HEK293T (cell line): ENCODE measurements around the gene CIBAR2.

Experiments
- CTCF ChIA-PET: fragments of 350-600 bp; formaldehyde crosslinking; extraction: SDS; loops from one replicate; lab custom pipeline; 2021; ENCODE audit warnings: antibody characterized with exemption, inconsistent platforms; lab: Yijun Ruan, JAX
- POLR2A ChIA-PET: fragments of 350-600 bp; formaldehyde crosslinking; extraction: SDS; loops from one replicate; lab custom pipeline; 2020; ENCODE audit warnings: antibody characterized with exemption, inconsistent platforms; lab: Yijun Ruan, JAX
- DNase-seq: peaks from one replicate; pipeline ENCODE4 v3.0.0; 2012; ENCODE audit warnings: mixed read lengths; ENCODE audit errors: extremely low spot score
- ARNT ChIP-seq: fragments of 450-650 bp; IDR thresholded peaks from 2 replicates; pipeline ENCODE4 v1.6.1; 2017; ENCODE audit warnings: mild to moderate bottlenecking
- BHLHE40 ChIP-seq: fragments of 450-650 bp; IDR thresholded peaks from 2 replicates; pipeline ENCODE4 v1.6.1; 2016; ENCODE audit warnings: mild to moderate bottlenecking, moderate library complexity, borderline replicate concordance
- CTBP1 ChIP-seq: fragments of 450-650 bp; IDR thresholded peaks from 2 replicates; pipeline ENCODE4 v1.6.1; 2016; ENCODE audit warnings: borderline replicate concordance
- ELF4 ChIP-seq: fragments of 450-650 bp; IDR thresholded peaks from 2 replicates; pipeline ENCODE4 v1.6.1; 2017; ENCODE audit warnings: antibody characterized with exemption
- FOXA1 ChIP-seq: fragments of 450-650 bp; IDR thresholded peaks from 2 replicates; pipeline ENCODE4 v1.6.1; 2016; ENCODE audit warnings: mild to moderate bottlenecking
- FOXK2 ChIP-seq: fragments of 450-650 bp; IDR thresholded peaks from 2 replicates; pipeline ENCODE4 v1.6.1; 2016; ENCODE audit warnings: mild to moderate bottlenecking
- FOXM1 ChIP-seq: fragments of 450-650 bp; IDR thresholded peaks from 2 replicates; pipeline ENCODE4 v1.6.1; 2017; ENCODE audit warnings: mild to moderate bottlenecking, borderline replicate concordance
- HDGF ChIP-seq: fragments of 450-650 bp; IDR thresholded peaks from 2 replicates; pipeline ENCODE4 v1.6.1; 2017; ENCODE audit warnings: antibody characterized with exemption, borderline replicate concordance
- L3MBTL2 ChIP-seq: fragments of 450-650 bp; conservative IDR thresholded peaks from 2 replicates; pipeline ENCODE4 v1.6.1; 2016; ENCODE audit warnings: mild to moderate bottlenecking
- LEF1 ChIP-seq: fragments of 450-650 bp; IDR thresholded peaks from 2 replicates; pipeline ENCODE4 v1.6.1; 2017; ENCODE audit warnings: mild to moderate bottlenecking, borderline replicate concordance
- NFRKB ChIP-seq: fragments of 450-650 bp; IDR thresholded peaks from 2 replicates; pipeline ENCODE4 v1.6.1; 2016; ENCODE audit warnings: mild to moderate bottlenecking, moderate library complexity
- SP1 ChIP-seq: fragments of 450-650 bp; IDR thresholded peaks from 2 replicates; pipeline ENCODE4 v1.6.1; 2017
- SUZ12 ChIP-seq: fragments of 450-650 bp; IDR thresholded peaks from 2 replicates; pipeline ENCODE4 v1.6.1; 2016; ENCODE audit warnings: mild to moderate bottlenecking
- TARDBP ChIP-seq: fragments of 450-650 bp; IDR thresholded peaks from 2 replicates; pipeline ENCODE4 v1.6.1; 2016
- ZNF384 ChIP-seq: fragments of 450-650 bp; IDR thresholded peaks from 2 replicates; pipeline ENCODE4 v1.6.1; 2016
- TF ChIP-seq, protein P1 (sequence below): fragments of 450-650 bp; IDR thresholded peaks from 2 replicates; pipeline ENCODE4 v1.6.1; 2016

CIBAR2 gene

DNA sequence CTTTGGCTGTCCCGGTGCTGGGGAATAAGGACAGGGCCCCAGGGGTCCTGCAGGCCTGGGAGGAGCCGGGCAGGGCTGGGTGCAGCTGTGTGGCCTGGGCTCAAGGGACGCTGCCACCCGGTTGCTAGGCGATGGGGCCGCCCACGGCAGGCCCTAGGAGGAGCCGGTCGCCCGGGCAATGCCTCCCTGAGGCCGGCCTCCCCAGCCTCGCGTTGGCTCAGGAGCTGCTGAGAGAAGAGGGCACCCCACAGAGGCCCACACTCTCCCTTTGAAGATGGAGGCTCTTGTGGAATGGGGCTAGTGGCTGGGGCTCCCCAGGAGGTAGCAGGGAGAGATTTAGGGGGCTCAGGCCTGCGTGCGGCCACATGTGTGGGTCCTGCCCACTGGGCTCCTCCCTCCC, at the start of gene CIBAR2:
Gene CIBAR2, minus strand, starts transcription at position 109 of the 400 bp plus-strand sequence. CDS start 120 bp downstream, outside the sequence.
- ChIA-PET POLR2A (no interaction called here), CTCF (interaction anchor here (0.8 kb wide), 1 partner anchor 133 kb away, joined by 3 read pairs; no protein-coding TSS in a partner anchor)
- TF ChIP-seq ELF4 (no peak), ARNT (no peak), NFRKB (no peak), FOXK2 (no peak), TARDBP (no peak), SUZ12 (no peak), ZNF384 (no peak), L3MBTL2 (no peak)
- TF ChIP-seq, protein P1, sequence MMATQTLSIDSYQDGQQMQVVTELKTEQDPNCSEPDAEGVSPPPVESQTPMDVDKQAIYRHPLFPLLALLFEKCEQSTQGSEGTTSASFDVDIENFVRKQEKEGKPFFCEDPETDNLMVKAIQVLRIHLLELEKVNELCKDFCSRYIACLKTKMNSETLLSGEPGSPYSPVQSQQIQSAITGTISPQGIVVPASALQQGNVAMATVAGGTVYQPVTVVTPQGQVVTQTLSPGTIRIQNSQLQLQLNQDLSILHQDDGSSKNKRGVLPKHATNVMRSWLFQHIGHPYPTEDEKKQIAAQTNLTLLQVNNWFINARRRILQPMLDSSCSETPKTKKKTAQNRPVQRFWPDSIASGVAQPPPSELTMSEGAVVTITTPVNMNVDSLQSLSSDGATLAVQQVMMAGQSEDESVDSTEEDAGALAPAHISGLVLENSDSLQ: no peak
- no peak for DNase-seq

DNA sequence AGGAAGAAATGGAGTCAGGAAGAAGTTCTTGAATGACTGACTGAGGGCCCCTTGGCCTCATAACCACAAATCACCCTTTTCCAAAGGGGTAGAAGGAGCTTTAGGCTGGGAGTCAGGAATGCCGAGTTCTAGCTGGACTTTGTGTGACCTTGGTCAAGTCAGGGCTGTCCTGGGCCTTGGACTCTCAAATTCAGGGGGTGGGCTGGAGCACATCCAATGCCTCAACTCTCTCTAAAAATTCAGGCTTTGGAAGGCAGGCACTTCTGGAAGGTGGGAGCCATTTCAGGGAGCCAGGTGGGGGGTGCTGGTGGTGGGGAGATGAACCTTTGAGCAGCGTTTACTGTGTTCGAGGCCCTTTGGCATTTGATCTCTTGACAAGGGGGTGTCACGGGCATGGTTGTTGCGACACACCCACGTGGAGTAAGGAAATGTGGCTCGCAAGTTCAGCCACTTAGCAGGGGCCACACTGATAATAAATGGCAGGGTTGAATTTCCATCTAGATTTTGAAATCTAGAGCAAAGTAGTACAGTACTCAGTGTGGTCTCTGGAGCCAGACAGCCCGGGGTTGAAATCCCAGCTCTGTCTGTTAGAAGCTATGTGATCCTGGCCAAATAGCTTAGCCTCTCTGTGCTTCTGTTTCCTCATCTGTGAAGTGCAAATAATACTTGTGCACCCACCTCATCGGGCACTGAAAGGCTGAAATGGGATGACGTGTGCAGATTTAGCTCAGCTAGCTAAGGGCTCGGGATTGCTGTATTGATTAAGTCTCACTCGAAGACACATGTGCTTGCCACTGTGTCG, 47.1 kb upstream of the CIBAR2 start:
- ChIA-PET CTCF (interaction anchor here (0.6 to 1.1 kb wide), 3 partner anchors 13 to 60 kb away, joined by 3 to 4 read pairs (median 3); no protein-coding TSS in a partner anchor), POLR2A (no interaction called here)
- TF ChIP-seq FOXM1: no peak
- no peak for TF ChIP-seq SP1
- no peak for TF ChIP-seq FOXA1
- no peak for TF ChIP-seq ARNT
- DNase-seq: no peak

DNA sequence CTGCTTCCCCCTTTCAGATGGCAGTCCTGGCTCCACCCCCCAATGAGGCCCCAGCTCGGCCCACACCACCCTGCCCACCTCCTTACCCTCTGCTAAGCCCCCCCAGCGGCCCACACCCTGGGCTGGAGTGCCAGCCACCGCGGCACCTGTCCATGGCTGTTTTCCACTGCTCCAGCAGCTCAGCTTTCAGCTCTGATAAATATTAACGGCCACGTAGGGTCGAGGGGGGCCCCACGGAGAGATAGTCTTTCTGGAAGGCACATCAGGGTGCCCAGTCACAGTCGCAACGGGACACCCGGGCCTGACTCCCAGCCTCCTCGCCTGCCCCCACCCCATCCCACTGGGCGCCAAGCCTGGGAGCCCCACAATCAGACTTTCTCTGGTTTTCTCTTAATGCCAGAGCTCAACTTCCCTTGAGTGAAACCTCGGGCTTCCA, 46.5 kb upstream of the CIBAR2 start:
- POLR2A ChIA-PET: no interaction called here
- CTCF ChIA-PET: no interaction called here
- DNase-seq: no peak
- no peak for TF ChIP-seq ZNF384
- no peak for TF ChIP-seq ARNT
- TF ChIP-seq NFRKB: no peak
- no peak for TF ChIP-seq ELF4
- TF ChIP-seq, protein P1: no peak
- no peak for TF ChIP-seq FOXM1
- no peak for TF ChIP-seq FOXK2
- no peak for TF ChIP-seq L3MBTL2
- no peak for TF ChIP-seq LEF1
- TF ChIP-seq CTBP1: no peak
- TF ChIP-seq TARDBP: no peak
- no peak for TF ChIP-seq BHLHE40
- TF ChIP-seq HDGF: no peak
- no peak for TF ChIP-seq SP1
- no peak for TF ChIP-seq SUZ12
- TF ChIP-seq FOXA1: no peak

DNA sequence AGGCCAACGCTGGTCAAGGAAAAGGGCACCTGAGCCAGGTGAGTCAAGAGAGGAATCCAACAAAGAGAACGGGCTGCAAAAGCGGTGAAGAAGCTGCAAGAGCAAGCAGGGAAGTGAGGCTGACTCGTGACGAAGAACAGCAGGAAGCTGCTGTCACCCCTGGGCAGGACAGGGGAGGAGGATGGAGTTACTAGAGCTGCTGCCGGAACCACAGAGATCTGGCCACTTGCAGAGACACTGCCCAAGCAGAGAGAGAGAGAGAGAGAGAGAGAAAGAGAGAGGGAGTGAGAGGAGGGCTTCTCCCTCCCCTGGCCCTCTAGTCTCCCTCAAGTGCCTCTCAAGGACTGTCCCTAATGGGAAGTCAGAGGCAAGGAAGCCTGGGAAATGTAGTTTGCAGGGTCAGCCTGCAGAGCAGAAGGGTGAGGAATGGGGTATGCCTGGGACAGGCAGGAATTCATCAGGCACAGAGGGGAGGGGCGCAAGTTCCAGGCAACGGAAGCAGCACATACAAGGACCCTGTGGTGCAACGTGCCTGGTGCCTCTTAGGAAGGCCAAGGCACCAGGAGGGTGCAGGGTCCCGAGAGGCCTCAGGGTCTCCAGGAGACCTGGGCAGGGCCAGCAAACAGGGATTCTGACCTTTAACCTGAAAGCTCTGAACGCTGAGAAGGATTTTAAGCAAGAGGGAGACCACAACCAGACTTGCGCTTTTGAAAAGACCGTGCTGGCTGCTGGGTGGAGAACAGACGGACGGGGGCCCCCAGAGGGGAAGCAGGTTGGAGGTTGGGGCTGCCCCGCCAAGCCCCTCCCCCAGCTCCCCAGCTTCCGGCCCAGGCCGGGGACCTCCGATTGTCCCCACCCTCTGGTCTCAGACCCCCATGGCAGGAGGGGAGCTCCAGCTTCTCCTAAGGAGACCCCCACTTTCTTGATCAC, 45.8 kb upstream of the CIBAR2 start:
- DNase-seq: no peak
- ChIA-PET CTCF (no interaction called here), POLR2A (no interaction called here)
- no peak for TF ChIP-seq SP1
- TF ChIP-seq CTBP1: no peak

DNA sequence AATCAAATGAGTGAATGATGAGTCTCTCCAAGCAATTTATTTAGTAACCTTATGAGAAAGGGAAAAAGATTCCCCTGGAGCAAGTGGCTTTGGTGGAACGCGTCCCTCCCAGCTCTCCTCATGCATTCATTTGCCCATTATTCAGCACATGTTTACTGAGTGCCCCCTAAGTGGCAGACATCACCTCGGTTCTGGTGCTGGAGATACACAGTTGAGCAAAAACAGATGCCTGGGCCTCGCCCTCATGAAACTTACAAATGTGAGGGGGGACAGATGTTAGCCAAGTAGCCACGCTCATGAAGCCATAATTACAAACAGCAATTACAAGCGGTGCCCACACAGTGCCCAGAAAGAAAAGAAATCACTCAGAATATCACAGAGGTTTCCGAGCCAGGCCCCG, 45.1 kb upstream of the CIBAR2 start:
- ChIA-PET POLR2A (no interaction called here), CTCF (no interaction called here)
- no peak for DNase-seq
- TF ChIP-seq SUZ12 (no peak), LEF1 (no peak), TARDBP (no peak), ARNT (no peak), CTBP1 (no peak), FOXM1 (no peak), FOXK2 (no peak), SP1 (no peak), L3MBTL2 (no peak), FOXA1 (no peak), BHLHE40 (no peak), HDGF (no peak), ELF4 (no peak), ZNF384 (no peak), NFRKB (no peak)
- TF ChIP-seq, protein P1: no peak

DNA sequence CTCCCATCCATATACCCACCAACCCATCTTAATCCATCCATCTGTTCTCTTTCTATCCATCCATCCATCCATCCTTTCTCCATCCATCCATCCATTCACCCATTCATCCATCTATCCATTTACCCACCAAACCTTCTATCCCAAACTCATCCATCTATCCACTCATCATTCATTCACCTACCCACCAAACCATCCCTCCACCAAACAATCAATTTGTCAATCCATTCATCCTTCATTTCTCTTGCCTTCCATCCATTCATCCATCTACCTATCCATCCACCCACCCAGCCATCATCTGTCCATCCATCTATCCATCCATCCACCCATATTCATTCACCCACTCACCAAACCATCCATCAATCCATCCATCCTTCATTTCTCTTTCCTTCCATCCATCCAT, 44.6 kb upstream of the CIBAR2 start:
- TF ChIP-seq LEF1 (no peak), SUZ12 (no peak), ZNF384 (no peak), FOXK2 (no peak), HDGF (no peak), TARDBP (no peak), ELF4 (no peak), L3MBTL2 (no peak), FOXA1 (no peak)
- ChIA-PET POLR2A (no interaction called here), CTCF (no interaction called here)
- DNase-seq: no peak
